Natural killer cell (primary cell): Measurements from ENCODE around the gene NME7. TPM values are rescaled to one million over a fixed set of nuclear protein-coding genes. Genes with fewer than 3 reads are reported as not detected.

Experiments used
- ATAC-seq, 3 donors: fragments of 150-1000 bp in 2 of 3; fragments of 200-7000 bp in 1 of 3; cut with Tn5 transposase; 1 replicate in 1 of 3; 2 replicates in 2 of 3; pipeline ENCODE4 v1.10.0; 2021; ENCODE audit warnings: mild to moderate bottlenecking in 2 of 3, moderate library complexity in 2 of 3
- DNase-seq, 2 donors: peaks; one replicate each; pipeline versions ENCODE4 v3.0.0 to v3.0.0-alpha.2; 2013 to 2021; ENCODE audit warnings: mixed read lengths in 1 of 2
- H3K27ac ChIP-seq: one replicate; pipeline ENCODE4 v1.5.1; 2013; ENCODE audit warnings: mild to moderate bottlenecking, low read length
- H3K27me3 ChIP-seq: one replicate; pipeline ENCODE4 v1.6.1; 2013; ENCODE audit warnings: low read length; ENCODE audit not compliant: control insufficient read depth, insufficient read depth
- H3K36me3 ChIP-seq: one replicate; pipeline ENCODE4 v1.6.1; 2013; ENCODE audit warnings: low read length; ENCODE audit not compliant: control insufficient read depth, insufficient read depth
- H3K4me1 ChIP-seq: one replicate; pipeline ENCODE4 v1.6.1; 2013; ENCODE audit warnings: low read length; ENCODE audit not compliant: control insufficient read depth, insufficient read depth
- H3K4me3 ChIP-seq: one replicate; pipeline ENCODE4 v1.5.1; 2013; ENCODE audit warnings: low read length
- H3K9me3 ChIP-seq: one replicate; pipeline ENCODE4 v1.6.1; 2013; ENCODE audit warnings: low read length; ENCODE audit not compliant: control insufficient read depth, insufficient read depth
- H3K27ac Mint-ChIP-seq, 2 donors: one replicate each; pipeline ENCODE4 v1.8.0; 2022; ENCODE audit warnings: mild to moderate bottlenecking in 2 of 2, mixed read lengths in 2 of 2, moderate library complexity in 1 of 2
- H3K27me3 Mint-ChIP-seq, 2 donors: one replicate each; pipeline ENCODE4 v1.8.0; 2022; ENCODE audit warnings: low read depth in 2 of 2, mixed read lengths in 2 of 2
- H3K36me3 Mint-ChIP-seq: one replicate; pipeline ENCODE4 v1.8.0; 2022; ENCODE audit warnings: mixed read lengths
- H3K4me1 Mint-ChIP-seq, 2 donors: one replicate each; pipeline ENCODE4 v1.8.0; 2022; ENCODE audit warnings: mixed read lengths in 2 of 2
- H3K4me3 Mint-ChIP-seq: one replicate; pipeline ENCODE4 v1.8.0; 2022; ENCODE audit warnings: mild to moderate bottlenecking, moderate library complexity, mixed read lengths
- H3K9me3 Mint-ChIP-seq, 2 donors: one replicate each; pipeline ENCODE4 v1.8.0; 2022; ENCODE audit warnings: mixed read lengths in 2 of 2
- CTCF ChIP-seq: fragments of 200-600 bp; IDR thresholded peaks from one replicate; pipeline ENCODE4 v1.8.0; 2022; ENCODE audit warnings: antibody characterized with exemption
- WGBS: methylation state at CpG from one replicate; pipeline ENCODE4 v1.1.7; 2013; ENCODE audit warnings: missing lambda C conversion rate; ENCODE audit not compliant: insufficient coverage; 5-methylcytosine and 5-hydroxymethylcytosine counted together
- intact Hi-C: fragments of 100-400 bp; cut with micrococcal nuclease; formaldehyde crosslinking; loops from one replicate; pipeline ENCODE4 v1.14.2; 2022
- total RNA-seq, 4 donors: library from RNA; stranded (reverse); fragments of 120-200 nt in 1 of 4; gene quantifications; one replicate each; pipeline versions ENCODE4 v1.2.3 to v1.2.4, GENCODE V29; 2013 to 2022

Gene NME7
- total RNA-seq, 3 donors from 2014 or later (not counting 1 experiment from before 2014, with no cell fraction given) = 5.2 to 9.9 (median 9.8) TPM

GRCh38 chr1:169202791-169203665, 164.6 kb downstream of the NME7 start:
- Mint-ChIP-seq H3K4me1 (peaks cover 6% of the 10 kb centered on the region in 2 donors), H3K27me3 (no peaks in the 10 kb centered on the region), H3K9me3 (no peaks in the 10 kb centered on the region), H3K36me3 (no peaks in the 10 kb centered on the region), H3K4me3 (no peak overlapping the region), H3K27ac (no peak overlapping the region)
- Histone ChIP-seq H3K27me3 (no peaks in the 10 kb centered on the region), H3K36me3 (no peaks in the 10 kb centered on the region), H3K9me3 (no peaks in the 10 kb centered on the region), H3K27ac (no peak overlapping the region), H3K4me1 (no peaks in the 10 kb centered on the region), H3K4me3 (no peak overlapping the region)
- ATAC-seq (no peak), DNase-seq (no peak)
- no peak for TF ChIP-seq CTCF
- intact Hi-C loops = no loop called here
- WGBS = 95% methylated on average over 3 of the region's 3 CpGs

GRCh38 chr1:169201084-169201619, 166.4 kb downstream of the NME7 start:
- Mint-ChIP-seq H3K27ac (no peak overlapping the region), H3K4me1 (peaks cover 7 to 8% of the 10 kb centered on the region in 2 donors), H3K36me3 (no peaks in the 10 kb centered on the region), H3K27me3 (no peaks in the 10 kb centered on the region), H3K4me3 (no peak overlapping the region), H3K9me3 (no peaks in the 10 kb centered on the region)
- H3K9me3 ChIP-seq = no peaks in the 10 kb centered on the region
- H3K27me3 ChIP-seq = no peaks in the 10 kb centered on the region
- H3K36me3 ChIP-seq = no peaks in the 10 kb centered on the region
- 96% methylated on average over 4 of the region's 5 CpGs for WGBS
- no peak overlapping the region for H3K4me3 ChIP-seq
- H3K27ac ChIP-seq = no peak overlapping the region
- no peaks in the 10 kb centered on the region for H3K4me1 ChIP-seq
- ATAC-seq (no peak), DNase-seq (no peak)
- intact Hi-C loops = no loop called here
- no peak for TF ChIP-seq CTCF

- H3K27ac Mint-ChIP-seq = no peak overlapping the region
- no peak for TF ChIP-seq CTCF
- H3K4me1 Mint-ChIP-seq = peaks cover 7 to 8% of the 10 kb centered on the region in 2 donors
- Histone ChIP-seq H3K4me1 (no peaks in the 10 kb centered on the region), H3K4me3 (no peak overlapping the region), H3K27me3 (no peaks in the 10 kb centered on the region), H3K27ac (no peak overlapping the region), H3K36me3 (no peaks in the 10 kb centered on the region), H3K9me3 (no peaks in the 10 kb centered on the region)
- no peak for DNase-seq
- no peaks in the 10 kb centered on the region for H3K27me3 Mint-ChIP-seq
- no peaks in the 10 kb centered on the region for H3K9me3 Mint-ChIP-seq
- ATAC-seq = no peak
- no peaks in the 10 kb centered on the region for H3K36me3 Mint-ChIP-seq
- no peak overlapping the region for H3K4me3 Mint-ChIP-seq
- intact Hi-C loops = no loop called here
Observed at GRCh38 chr1:169200319-169200718, 167.3 kb downstream of the NME7 start.
